PC-3 (cell line): ENCODE data around the gene IFNGR1. TPM values are rescaled to one million over a fixed set of nuclear protein-coding genes. Genes with fewer than 3 reads are reported as not detected.

Source experiments
- ATAC-seq: fragments of 200-7000 bp; cut with Tn5 transposase; 2 replicates; pipeline ENCODE4 v1.9.1; 2020; ENCODE audit warnings: mild to moderate bottlenecking, moderate library complexity
- BruUV-seq: library from RNA; stranded (reverse); fragments of 400-500 nt; replicated peaks from 2 replicates; lab custom pipeline; 2021; lab: Mats Ljungman, UMichigan
- CTCF ChIA-PET: fragments of 300-600 bp; sonication (Branson Sonifier 250); formaldehyde crosslinking; loops from one replicate; lab custom pipeline; 2022; ENCODE audit warnings: antibody characterized with exemption; lab: Charles Lee
- POLR2A ChIA-PET: fragments of 300-600 bp; sonication (Branson Sonifier 250); formaldehyde crosslinking; loops from one replicate; lab custom pipeline; 2022; ENCODE audit warnings: antibody characterized with exemption; ENCODE audit not compliant: unreplicated experiment; lab: Charles Lee
- DNase-seq: peaks from one replicate; pipeline ENCODE4 v3.0.0-alpha.2; 2015
- H2AFZ ChIP-seq: fragments of 300-600 bp; sonication (generic); 2 replicates; pipeline ENCODE4 v1.6.0; 2016; ENCODE audit warnings: antibody characterized with exemption, low read length
- H3F3A ChIP-seq: fragments of 300-600 bp; sonication (generic); one replicate; pipeline ENCODE4 v1.6.0; 2017; ENCODE audit warnings: antibody characterized with exemption, low read length, control low read depth, mild to moderate bottlenecking; ENCODE audit not compliant: unreplicated experiment
- H3K27ac ChIP-seq: fragments of 300-600 bp; sonication (generic); 2 replicates; pipeline ENCODE4 v1.5.1; 2016; ENCODE audit warnings: mild to moderate bottlenecking, low read length
- H3K27me3 ChIP-seq: fragments of 300-600 bp; sonication (generic); 2 replicates; pipeline ENCODE4 v1.6.1; 2016; ENCODE audit warnings: low read length, mixed read lengths
- H3K36me3 ChIP-seq: fragments of 300-600 bp; sonication (generic); 2 replicates; pipeline ENCODE4 v1.6.1; 2016; ENCODE audit warnings: low read depth, mixed run types, low read length, mixed read lengths
- H3K4me1 ChIP-seq: fragments of 300-600 bp; sonication (generic); 2 replicates; pipeline ENCODE4 v1.5.1; 2016; ENCODE audit warnings: low read length; ENCODE audit not compliant: insufficient read depth
- H3K4me2 ChIP-seq: fragments of 300-600 bp; sonication (generic); 2 replicates; pipeline ENCODE4 v1.6.0; 2016; ENCODE audit warnings: low read length
- H3K4me3 ChIP-seq: fragments of 300-600 bp; sonication (generic); 2 replicates; pipeline ENCODE4 v1.5.1; 2016; ENCODE audit warnings: mild to moderate bottlenecking, low read length, mixed read lengths
- H3K79me2 ChIP-seq: fragments of 300-600 bp; sonication (generic); 2 replicates; pipeline ENCODE4 v1.6.1; 2017; ENCODE audit warnings: low read length, mixed read lengths
- H3K9ac ChIP-seq: fragments of 300-600 bp; sonication (generic); 2 replicates; pipeline ENCODE4 v1.6.0; 2016; ENCODE audit warnings: mild to moderate bottlenecking, low read length
- H3K9me2 ChIP-seq: fragments of 300-600 bp; sonication (generic); replicated peaks from 2 replicates; pipeline ENCODE4 v1.6.1; 2016; ENCODE audit warnings: mixed run types, low read length, mixed read lengths
- H3K9me3 ChIP-seq: fragments of 300-600 bp; sonication (generic); 2 replicates; pipeline ENCODE4 v1.6.1; 2016; ENCODE audit warnings: low read length, mixed read lengths
- H4K20me1 ChIP-seq: fragments of 300-600 bp; sonication (generic); 2 replicates; pipeline ENCODE4 v1.6.1; 2016; ENCODE audit warnings: low read length, mixed read lengths
- CTCF ChIP-seq: fragments of 300-600 bp; sonication (generic); conservative IDR thresholded peaks from 2 replicates; pipeline ENCODE4 v1.5.1; 2017; ENCODE audit warnings: antibody characterized with exemption, low read depth, mild to moderate bottlenecking, low read length
- EZH2 ChIP-seq: fragments of 300-600 bp; sonication (generic); IDR thresholded peaks from one replicate; pipeline ENCODE4 v1.6.1; 2017; ENCODE audit warnings: antibody characterized with exemption, mild to moderate bottlenecking, low read length; ENCODE audit not compliant: unreplicated experiment
- EZH2phosphoT487 ChIP-seq: fragments of 300-600 bp; sonication (generic); IDR thresholded peaks from 2 replicates; pipeline ENCODE4 v1.6.1; 2018; ENCODE audit warnings: mild to moderate bottlenecking, antibody characterized with exemption, low read length, borderline replicate concordance
- intact Hi-C: fragments of 100-400 bp; cut with micrococcal nuclease; formaldehyde crosslinking; loops from 2 replicates; pipeline ENCODE4 v1.9.0; 2023
- total RNA-seq: library from RNA; depleted of rRNA; stranded (reverse); fragments of >200 nt; gene quantifications from 2 replicates; pipeline ENCODE4 v1.2.3, GENCODE V29; 2014

IFNGR1 gene
- total RNA-seq, 1 experiment from 2014 or later, result 24.6 TPM

GRCh38 chr6:137170266-137171052 lies 48.7 kb downstream of the IFNGR1 start:
- Histone ChIP-seq H3K9me2 (no peaks in the 10 kb centered on the region), H3K9me3 (no peaks in the 10 kb centered on the region), H2AFZ (no peak overlapping the region), H3F3A (no peaks in the 10 kb centered on the region), H4K20me1 (no peaks in the 10 kb centered on the region), H3K4me2 (no peak overlapping the region), H3K27ac (no peak overlapping the region), H3K4me1 (no peaks in the 10 kb centered on the region), H3K36me3 (no peaks in the 10 kb centered on the region), H3K4me3 (no peak overlapping the region), H3K27me3 (no peaks in the 10 kb centered on the region), H3K79me2 (no peaks in the 10 kb centered on the region), H3K9ac (no peak overlapping the region)
- BruUV-seq, result no TSS peak
- TF ChIP-seq EZH2phosphoT487 (no peak), CTCF (no peak), EZH2 (no peak)
- intact Hi-C loops, result no loop called here
- ChIA-PET CTCF (no interaction called here), POLR2A (no interaction called here)
- no peak for ATAC-seq
- DNase-seq, result no peak

DNA sequence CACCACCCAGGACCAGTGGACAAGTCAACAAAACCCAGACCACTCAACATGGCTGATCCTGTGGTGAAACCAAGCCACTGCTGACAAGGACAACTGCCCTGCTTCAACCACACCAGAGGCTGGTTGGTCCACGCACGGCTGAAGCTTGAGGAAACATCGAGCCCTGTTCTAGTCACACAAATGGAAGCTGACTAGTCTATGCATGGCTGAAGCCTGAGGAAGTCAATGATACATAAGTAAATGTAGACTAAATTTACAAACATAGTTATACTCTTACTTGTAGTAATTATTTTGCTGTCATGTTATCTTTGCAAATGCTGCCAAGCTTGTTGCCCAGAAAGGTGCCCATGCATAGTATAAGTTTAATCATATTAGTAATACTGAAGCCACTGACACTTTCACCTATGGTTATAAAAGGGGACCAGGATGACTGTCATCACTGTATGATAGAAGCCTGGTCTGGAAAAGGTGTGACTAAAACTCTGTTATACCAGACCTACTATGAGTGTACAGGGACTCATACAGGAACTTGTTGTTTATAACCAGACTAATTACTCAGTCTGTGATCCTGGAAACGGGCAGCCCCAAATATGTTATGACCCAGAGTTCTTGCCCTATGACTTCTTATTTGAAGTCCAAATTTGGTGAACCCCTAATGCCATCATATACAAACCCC lies 51.3 kb downstream of the IFNGR1 start:
- no TSS peak for BruUV-seq
- no peaks in the 10 kb centered on the region for H3F3A ChIP-seq
- no peaks in the 10 kb centered on the region for H3K79me2 ChIP-seq
- no peaks in the 10 kb centered on the region for H3K9me3 ChIP-seq
- H3K4me3 ChIP-seq, result no peak overlapping the region
- TF ChIP-seq EZH2phosphoT487 (no peak), CTCF (no peak), EZH2 (no peak)
- H4K20me1 ChIP-seq, result no peaks in the 10 kb centered on the region
- DNase-seq (no peak), ATAC-seq (no peak)
- H3K9ac ChIP-seq, result no peak overlapping the region
- no peaks in the 10 kb centered on the region for H3K36me3 ChIP-seq
- H3K4me2 ChIP-seq, result no peak overlapping the region
- H2AFZ ChIP-seq, result no peak overlapping the region
- intact Hi-C loops, result no loop called here
- no peaks in the 10 kb centered on the region for H3K4me1 ChIP-seq
- no peaks in the 10 kb centered on the region for H3K9me2 ChIP-seq
- ChIA-PET CTCF (no interaction called here), POLR2A (no interaction called here)
- H3K27me3 ChIP-seq, result no peaks in the 10 kb centered on the region
- no peak overlapping the region for H3K27ac ChIP-seq
